ENCODE results near the gene PPP2R5E.

GRCh38 chr14:63477556-63477955 is 65.6 kb downstream of the PPP2R5E start:
- TF ChIP-seq CTCF (IDR thresholded peaks at IDR 0.05) = no peak
- no peak for TF ChIP-seq POLR2A (IDR thresholded peaks at IDR 0.05)

Measured in breast epithelium (tissue), 3 donors.